Activated gamma-delta T cell treated with Interleukin-2 at 50 U/mL for 16 hours (primary cell): ENCODE measurements around the gene UBTD1.
"Not testable (repeated sequence)": the region's sequence is repeated elsewhere in the genome, so short reads cannot be mapped to it uniquely, and the experiment has no call there.

Experiments
- DNase-seq: peaks from one replicate; pipeline ENCODE4 v3.0.0-alpha.2; 2020

UBTD1 gene

DNA sequence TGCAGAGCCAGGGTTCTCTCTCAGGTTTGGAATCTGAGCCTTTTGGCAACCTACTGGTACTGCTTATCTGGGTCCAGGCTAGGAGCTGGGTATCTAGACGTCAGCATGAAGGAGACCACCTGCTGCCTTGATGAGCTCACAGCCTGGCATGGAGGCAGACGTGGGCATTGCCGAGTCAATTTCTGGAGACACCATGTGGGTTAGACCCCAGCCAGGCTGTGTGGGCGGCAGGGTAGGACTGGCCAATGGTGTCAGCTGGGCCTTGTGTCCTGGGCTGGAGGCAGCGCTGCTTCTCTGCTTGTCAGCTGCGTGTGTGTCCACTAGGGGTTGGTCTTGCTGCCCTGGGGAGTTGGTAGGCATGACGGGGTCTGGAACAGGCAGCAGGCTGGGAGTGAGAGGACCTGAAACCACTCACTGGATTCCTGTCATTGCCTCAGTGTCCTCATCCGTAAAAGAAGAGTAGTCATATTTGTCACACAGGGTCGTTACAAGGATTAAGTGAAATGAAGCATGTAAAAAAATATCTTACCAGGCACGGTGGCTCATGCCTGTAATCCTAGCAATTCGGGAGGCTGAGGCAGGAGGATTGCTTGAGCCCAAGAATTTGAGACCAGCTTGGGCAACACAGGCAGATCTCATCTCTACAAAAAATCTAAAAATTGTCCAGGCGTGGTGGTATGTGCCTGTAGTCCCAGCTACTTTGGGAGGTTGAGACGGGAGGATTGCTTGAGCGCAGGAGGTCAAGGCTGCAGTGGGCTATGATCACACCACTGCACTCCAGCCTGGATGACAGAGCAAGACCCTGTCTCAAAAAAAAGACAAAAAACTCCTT is 42.2 kb downstream of the UBTD1 start:
- no peak for DNase-seq

GRCh38 chr10:97542169-97543024 is 43.7 kb downstream of the UBTD1 start:
- no peak for DNase-seq

- no peak for DNase-seq
These were observed 44.4 kb downstream of the UBTD1 start for GRCh38 chr10:97543025-97543546.

DNA sequence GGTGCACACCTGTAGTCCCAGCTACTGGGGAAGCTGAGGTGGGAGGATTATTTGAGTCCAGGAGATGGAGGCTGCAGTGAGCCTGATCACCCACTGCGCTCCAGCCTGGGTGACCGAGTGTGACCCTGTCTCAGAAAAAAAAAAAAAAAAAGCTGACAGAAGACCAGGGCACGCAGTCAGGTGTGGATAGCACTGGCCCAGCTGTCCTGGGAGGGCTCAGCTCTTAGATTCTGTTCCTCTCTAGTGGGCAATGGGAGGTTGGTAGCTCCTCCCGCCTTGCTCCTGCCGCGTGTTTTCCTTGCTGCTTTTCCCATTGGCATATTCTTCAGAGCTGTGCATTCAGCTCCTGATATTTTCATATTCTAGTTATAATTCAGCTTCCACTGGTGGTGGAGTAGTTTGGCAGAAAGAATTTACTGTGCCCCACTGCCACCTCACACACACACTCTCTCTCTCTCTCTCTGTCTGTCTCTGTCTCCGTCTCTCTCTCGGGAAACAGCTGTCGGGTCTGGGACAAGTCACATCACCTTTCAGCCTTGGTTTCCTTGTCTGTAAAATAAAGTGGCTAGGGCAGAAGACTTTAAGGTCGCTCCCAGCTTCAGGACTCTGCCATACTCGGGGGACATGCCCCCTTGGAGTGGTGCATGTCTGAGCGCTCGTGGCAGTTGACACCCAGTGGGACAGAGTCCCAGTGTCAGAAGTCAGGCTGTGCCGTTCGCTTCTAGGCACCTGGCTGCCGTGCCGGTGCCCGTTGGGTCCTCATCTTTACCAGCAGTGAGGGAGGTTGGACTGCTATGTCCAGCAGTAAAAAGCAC is 47.9 kb downstream of the UBTD1 start:
- no peak for DNase-seq

GRCh38 chr10:97547271-97547600 is 48.5 kb downstream of the UBTD1 start:
- DNase-seq: no peak

- no peak for DNase-seq
These were observed 49.2 kb downstream of the UBTD1 start for GRCh38 chr10:97547962-97548361.

- DNase-seq: no peak
These were observed 50.2 kb downstream of the UBTD1 start for GRCh38 chr10:97548828-97549455.

- no peak for DNase-seq
These were observed 51.0 kb downstream of the UBTD1 start for GRCh38 chr10:97549587-97550322.

DNA sequence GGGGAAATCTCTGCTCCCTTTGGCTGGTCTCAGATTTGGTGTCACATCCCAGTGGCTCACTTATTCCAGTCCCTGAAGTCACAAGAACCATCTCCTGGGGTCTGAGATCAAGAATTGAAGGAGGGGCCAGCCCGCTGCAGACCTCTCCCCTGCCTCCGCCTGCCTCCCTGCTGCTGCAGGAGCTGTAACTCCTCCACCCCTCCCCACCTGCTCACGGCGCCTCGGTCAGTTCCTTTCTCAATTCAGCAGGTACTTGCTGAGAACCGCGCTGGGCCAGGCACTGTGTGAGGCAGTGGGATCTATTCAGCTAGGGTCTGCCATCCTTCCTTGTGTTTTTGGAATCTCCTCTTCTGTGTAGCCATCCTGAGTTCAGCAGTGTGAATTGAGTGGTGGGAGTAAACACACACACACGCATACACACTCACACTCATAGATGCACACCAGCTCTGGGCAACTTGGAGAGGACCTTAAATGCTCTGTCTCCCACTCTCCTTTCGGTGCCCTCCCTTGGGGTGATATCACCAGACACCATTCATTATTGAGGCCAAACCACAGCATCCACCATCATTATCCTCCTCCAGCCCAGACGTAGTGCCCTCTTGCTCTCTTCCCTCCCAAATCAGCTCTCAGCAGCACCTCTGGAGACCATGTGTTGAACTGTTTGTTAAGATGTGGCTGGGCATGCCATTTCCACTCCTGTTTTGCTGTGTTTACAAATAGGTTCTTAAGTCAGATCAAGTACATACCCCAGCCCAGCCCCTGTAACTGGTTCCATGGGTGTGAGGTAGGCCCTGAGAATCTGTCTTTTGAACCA is 51.8 kb downstream of the UBTD1 start:
- no peak for DNase-seq

- no peak for DNase-seq
These were observed 52.5 kb downstream of the UBTD1 start for GRCh38 chr10:97551271-97551670.

- DNase-seq: peak; percentile 44
These were observed 54.9 kb downstream of the UBTD1 start for GRCh38 chr10:97553575-97554031.

DNA sequence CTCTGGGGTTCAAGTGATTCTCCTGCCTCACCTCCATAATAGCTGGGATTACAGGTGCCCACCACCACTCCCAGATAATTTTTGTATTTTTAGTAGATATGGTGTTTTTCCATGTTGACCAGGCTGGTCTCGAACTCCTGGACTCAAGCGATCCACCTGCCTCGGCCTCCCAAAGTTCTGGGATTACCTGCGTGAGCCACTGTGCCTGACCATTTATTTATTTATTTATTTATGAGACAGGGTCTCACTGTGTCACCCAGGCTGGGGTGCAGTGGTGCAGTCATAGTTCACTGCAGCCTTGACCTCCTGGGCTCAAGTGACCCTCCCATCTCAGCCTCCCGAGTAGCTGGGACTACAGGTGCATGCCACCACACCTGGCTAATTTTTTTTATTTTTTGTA is 55.6 kb downstream of the UBTD1 start:
- not testable (repeated sequence) for DNase-seq

- DNase-seq: not testable (repeated sequence)
These were observed 56.8 kb downstream of the UBTD1 start for GRCh38 chr10:97555541-97555940.

DNA sequence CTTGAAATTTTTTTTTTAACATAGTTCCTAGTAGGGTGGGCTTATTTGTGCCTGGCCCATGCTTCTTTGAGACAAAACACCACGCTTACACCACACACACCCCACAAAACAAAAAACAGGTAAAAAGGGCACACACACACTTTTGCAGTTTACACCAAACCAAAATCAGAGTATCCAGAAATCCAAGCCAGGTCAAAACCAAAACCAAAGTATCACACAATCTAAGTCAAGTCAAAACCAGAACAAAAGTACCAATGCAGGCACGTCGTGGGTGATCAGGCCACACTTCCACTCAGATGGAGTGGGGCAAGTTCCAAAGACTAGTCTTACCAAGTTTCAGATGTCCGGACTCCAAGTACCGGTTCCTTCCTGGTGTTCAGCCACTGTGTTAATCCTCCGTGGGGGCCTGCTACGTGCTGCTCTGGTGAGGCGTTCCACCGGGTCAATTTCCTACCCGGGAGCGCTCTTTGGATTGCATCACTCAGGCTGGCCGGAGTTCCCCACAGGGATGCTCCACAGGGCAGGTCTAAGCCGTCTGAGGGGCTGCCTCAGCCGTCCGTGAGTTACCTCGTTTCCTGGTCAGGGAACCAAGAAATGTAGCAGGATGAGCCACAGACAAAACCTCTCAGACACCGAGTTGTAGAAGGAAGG is 62.1 kb downstream of the UBTD1 start:
- not testable (repeated sequence) for DNase-seq

DNA sequence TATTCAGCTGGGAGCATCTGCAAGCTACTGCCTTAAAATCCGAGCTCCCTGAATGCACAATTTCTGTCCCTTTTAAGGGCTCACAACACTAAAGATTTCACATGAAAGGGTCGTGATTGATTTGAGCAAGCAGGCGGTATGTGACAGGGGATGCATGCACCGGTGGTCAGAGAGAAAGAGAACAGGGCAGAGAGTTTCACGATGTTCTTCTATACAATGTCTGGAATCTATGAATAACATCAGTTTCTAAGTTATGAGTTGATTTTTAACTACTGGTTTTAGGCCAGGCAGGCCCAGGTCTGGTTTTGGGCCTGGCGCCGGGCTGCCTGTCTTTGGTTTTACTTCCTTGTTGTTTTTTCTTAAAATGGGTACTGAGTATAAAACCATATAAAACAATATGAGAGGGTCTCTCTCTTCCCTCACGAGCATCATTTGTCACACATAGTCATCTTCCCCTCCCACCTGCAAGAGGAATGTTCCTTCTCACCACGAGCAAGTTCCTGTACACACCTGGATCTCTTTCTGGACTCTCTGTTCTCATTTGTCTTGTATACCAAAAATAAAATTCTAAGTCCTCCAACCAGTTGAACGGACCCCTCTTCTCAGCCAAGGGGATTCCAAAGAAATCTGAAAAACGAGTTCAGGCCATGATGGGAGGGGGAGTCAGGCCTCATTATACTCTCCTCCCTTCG is 62.8 kb downstream of the UBTD1 start:
- DNase-seq: not testable (repeated sequence)

- DNase-seq: not testable (repeated sequence)
These were observed 63.6 kb downstream of the UBTD1 start for GRCh38 chr10:97562329-97562728.

DNA sequence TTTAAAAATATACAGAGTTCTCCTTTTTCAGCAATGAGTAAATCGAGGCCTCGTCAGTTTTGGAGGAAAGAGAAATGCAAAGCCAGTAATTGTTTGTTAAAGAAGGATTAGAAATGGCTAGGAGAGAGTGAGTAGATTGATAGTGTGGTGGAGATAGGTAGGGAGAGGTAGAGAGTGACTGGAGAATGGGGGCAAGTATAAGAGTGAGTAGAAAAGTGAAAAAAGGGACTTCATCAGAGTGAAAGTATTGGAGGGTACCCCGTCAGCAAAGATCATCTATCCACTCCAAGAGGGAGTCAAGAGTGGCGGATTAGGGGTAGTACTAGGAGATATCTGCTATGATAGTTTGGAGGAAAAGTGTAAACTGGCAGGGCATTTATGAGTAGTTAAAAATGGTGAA is 64.6 kb downstream of the UBTD1 start:
- DNase-seq: no peak

GRCh38 chr10:97564776-97565175 is 66.1 kb downstream of the UBTD1 start:
- DNase-seq: no peak

DNA sequence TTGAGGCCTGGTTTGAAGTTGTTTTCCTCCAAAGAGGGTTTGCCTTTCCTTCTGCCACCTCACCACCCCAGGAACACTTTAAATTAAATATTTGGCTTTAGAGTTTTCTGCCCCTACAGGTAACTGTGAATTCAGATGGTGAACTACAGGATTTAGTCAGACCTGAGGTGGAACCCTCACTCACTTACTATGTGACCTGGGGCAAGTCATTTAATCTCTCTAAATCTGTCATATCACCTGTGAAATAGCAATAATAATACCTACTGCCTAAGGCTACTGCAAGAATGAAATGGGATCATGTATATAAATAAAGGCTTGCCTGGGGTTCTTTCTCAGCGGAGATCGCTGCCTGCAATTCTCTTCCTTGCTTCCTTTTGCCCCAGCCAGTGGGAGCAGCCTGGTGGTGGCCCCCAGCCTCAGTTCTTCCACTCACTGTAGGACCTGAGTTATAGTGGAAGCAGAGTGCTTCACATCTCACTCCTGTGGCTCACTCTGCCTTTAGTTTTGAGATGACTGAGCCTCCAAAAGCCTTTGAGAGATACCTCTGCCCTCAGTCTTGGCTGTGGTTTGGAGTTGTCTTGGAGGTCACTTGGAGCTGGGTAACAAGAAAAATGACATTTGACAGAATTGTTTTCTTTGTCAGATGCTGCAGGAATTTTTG is 67.7 kb downstream of the UBTD1 start:
- no peak for DNase-seq
